ENCODE measurements around the gene CFAP141.
"Not testable (repeated sequence)": the region's sequence is repeated elsewhere in the genome, so short reads cannot be mapped to it uniquely, and the experiment has no call there.

Gene CFAP141

GRCh38 chr1:154208677-154209388 is 2.7 kb upstream of the CFAP141 start:
- DNase-seq (ENCODE audit: low read depth in 2 of 2) = no peak

DNA sequence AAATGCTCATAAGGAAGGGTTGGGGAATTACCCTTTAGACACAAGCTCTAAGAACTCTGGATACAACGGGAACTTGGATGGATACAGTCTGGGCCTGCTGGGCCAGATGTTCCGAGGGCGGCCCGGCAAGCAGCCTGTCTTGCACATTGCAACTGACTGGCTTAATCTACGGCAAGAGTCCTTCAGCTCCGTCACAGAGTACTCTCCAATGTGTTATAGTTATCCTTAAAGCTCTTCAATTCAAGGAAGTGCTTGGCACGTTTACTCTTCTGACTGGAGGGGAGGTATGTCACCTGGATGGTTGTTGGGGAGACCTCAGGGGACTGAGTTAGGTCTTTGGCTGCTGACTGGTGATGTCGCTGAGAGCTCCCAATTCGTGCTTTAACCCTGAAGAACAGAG is 1.1 kb upstream of the CFAP141 start:
- DNase-seq (ENCODE audit: low read depth in 2 of 2) = no peak

DNA sequence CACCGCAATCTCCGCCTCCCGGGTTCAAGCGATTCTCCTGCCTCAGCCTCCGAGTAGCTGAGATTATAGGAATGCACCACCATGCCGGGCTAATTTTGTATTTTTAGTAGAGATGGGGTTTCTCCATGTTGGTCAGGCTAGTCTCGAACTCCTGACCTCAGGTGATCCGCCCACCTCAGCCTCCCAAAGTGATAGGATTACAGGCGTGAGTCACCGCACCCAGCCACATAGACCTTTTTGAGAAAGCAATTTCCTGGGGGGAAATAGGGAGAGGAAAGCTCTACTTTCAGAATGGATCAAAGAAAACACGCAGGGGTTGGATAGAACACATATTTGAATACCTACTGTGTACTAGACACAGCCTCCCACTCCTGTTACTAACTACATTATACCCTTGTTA is 355 bp downstream of the CFAP141 start:
- DNase-seq (ENCODE audit: low read depth in 2 of 2) = not testable (repeated sequence)

DNA sequence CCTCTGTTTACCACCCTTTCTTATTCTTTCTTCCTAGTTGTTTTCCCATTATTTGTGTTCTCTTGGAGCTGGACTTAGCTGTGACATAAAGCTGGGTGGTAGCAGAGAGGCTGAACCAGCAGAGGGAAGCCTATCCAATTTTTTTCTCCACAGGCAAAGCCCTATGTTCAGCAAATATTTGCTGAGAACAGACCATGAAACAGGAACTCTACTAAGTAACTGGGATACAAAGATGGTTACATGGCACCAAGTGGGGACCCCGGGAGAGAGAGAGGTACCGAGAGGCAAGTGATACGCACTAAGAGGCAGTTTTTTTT is 6.6 kb downstream of the CFAP141 start:
- DNase-seq (ENCODE audit: low read depth in 2 of 2) = no peak

GRCh38 chr1:154198756-154199562 is 7.2 kb downstream of the CFAP141 start:
- DNase-seq (ENCODE audit: low read depth in 2 of 2) = no peak

GRCh38 chr1:154193821-154194220 is 12.3 kb downstream of the CFAP141 start:
- DNase-seq (ENCODE audit: low read depth in 2 of 2) = no peak

GRCh38 chr1:154192476-154192875 is 13.7 kb downstream of the CFAP141 start:
- no peak for DNase-seq (ENCODE audit: low read depth in 2 of 2)

GRCh38 chr1:154191990-154192461 is 14.1 kb downstream of the CFAP141 start, which contains the start of gene TPM3:
Gene TPM3 (minus strand): TSS chr1:154192100. CDS start chr1:154192018, 82 bp downstream.
- DNase-seq (ENCODE audit: low read depth in 2 of 2) = no peak

DNA sequence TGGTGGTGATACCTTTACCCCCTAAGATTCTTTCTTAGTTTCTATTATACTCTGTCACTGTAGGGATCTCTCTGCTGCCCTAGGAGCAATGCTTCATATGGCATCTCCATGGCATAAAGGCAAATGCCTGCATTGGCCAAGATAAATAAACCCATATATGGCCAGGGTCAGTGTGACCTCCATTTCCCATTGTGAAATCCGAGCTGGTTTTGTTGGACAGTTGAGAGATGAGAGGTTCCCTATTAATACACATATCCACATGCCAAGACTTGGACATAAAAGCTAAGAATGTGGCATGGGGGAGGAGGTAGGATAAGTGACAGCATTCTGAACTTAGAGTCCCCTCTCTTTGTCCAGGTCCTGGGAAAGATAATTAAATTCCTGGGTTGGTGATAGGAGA is 15.6 kb downstream of the CFAP141 start:
- DNase-seq (ENCODE audit: low read depth in 2 of 2) = no peak

- DNase-seq (ENCODE audit: low read depth in 2 of 2) = no peak
These were observed 19.2 kb downstream of the CFAP141 start for GRCh38 chr1:154186852-154187501.

DNA sequence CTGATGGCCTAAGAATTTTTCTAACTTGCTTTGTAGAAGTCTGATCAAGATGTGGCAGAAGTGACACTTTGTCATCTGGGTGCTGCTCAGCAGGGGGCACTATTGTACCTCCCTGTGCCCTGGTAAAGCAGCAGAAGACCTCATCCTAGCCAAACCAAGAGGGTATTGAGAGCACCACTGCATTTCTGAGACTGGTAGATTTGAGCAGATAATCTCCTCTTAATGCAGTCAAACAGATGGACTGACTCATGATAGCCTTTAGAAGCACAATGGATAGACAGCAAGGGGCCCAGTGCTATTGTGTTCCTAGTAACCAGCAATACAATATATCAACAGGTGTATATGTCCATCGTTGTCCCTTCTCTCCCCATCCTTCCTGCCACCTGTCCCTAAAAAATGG is 20.0 kb downstream of the CFAP141 start:
- peak; percentile 48 to 59 for DNase-seq (ENCODE audit: low read depth in 2 of 2)

GRCh38 chr1:154183046-154183915 is 22.9 kb downstream of the CFAP141 start:
- DNase-seq (ENCODE audit: low read depth in 2 of 2) = peak; percentile 93 to 94

- peak; percentile 87 for DNase-seq (ENCODE audit: low read depth in 2 of 2)
These were observed 23.6 kb downstream of the CFAP141 start for GRCh38 chr1:154182344-154183045.

DNA sequence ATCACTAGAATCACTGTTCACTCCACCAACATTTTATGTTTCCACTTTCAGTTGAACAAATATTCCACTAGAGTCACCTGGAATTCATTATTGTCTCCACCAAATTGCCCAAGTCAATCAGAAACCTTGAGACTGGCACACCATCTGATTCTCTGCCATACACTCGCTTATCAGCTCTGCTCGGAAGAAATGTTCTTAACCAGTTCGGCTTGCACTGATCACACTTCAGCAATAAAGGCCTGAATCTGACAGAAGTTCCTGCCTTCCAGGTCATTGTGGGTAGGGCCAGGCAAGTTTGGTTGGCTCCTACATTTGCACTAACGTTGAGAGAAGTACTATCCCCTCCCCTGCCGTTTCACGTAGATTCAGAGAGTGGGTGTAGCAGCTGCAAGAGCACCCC is 24.2 kb downstream of the CFAP141 start:
- no peak for DNase-seq (ENCODE audit: low read depth in 2 of 2)

- no peak for DNase-seq (ENCODE audit: low read depth in 2 of 2)
These were observed 26.0 kb downstream of the CFAP141 start for GRCh38 chr1:154179946-154180687.

DNA sequence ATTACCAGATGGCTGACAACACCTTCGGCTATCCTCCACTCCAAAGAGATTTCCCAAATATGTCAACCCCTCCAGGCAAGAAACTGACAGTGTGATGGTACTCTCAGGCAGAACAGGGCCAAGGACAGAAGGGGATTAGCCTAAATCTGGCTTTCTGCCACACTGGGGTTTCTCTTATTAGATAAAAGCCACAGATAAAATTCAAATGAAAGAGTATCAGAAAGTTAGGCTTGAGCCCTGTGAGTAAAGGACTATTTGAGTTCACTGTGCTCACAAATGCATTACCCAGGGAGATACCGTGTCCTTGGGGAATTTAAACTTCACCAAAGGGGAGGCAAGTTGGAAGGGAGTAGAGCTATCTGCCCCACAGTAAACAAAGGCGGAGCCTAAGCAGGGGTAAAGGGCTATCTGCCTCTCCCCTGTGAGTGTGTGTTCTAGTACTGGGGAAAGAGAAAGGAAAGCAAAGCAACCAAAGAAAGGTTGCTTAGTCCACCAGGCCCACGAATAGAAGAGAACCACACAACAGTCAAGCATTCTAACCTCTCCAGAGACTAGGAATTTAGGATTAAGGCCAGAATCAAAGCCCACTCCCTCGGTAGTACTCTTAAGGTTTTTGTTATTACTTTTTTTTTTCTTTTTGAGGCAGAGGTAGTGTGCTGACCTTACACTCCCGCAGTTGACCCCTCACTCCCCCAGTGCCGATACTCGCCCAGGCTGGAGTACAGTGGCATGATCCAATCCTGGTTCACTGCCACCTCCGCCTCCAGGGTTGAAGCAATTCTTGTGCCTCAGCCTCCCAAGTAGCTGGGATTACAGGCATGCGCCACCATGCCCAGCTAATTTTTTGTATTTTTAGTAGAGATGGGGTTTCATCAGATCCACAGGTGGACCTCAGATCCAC is 27.0 kb downstream of the CFAP141 start:
- no peak for DNase-seq (ENCODE audit: low read depth in 2 of 2)

DNA sequence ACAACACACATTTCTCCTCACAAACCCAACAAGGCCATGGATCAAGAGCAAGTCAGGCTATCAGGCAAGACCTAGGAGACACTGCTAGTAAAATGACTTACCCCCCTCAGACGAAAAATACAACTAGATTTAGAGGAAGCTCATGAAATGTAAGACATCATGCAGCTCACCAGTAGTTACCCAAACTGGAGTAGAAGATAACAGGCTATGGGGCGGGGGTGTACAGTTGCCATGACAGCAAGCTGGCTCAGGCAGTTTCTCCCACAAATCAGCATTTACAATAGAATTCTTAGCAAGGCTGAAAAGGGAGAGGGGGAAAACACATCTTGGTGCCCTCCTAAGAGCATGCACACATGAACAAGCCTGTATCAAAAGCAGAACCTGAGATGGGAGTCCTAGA is 28.1 kb downstream of the CFAP141 start:
- DNase-seq (ENCODE audit: low read depth in 2 of 2) = no peak

DNA sequence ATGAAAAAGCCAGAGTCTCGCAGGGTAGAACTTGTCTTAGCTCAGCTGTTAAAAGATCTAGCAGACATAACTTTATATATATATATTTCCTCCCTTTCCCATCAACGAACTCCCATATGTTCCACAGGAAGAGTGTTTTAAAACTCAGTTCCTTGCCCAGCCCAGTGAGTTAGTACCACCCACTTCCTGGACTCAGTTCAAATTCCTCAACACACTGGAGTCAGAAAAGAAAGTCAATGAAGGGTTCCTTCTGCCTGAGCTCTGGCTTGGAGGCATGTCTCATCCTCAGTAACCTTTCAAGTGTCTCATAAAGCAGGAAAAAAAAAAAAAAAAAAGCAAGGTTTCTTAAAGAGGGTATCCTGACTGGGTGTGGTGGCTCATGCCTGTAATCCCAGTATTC is 29.8 kb downstream of the CFAP141 start:
- no peak for DNase-seq (ENCODE audit: low read depth in 2 of 2)

- no peak for DNase-seq (ENCODE audit: low read depth in 2 of 2)
These were observed 31.5 kb downstream of the CFAP141 start for GRCh38 chr1:154174654-154175053.

All from stimulated activated CD8-positive, alpha-beta memory T cell treated with anti-CD3 and anti-CD28 coated beads, Interleukin-15, amount 100 ng/mL, for 48 hours (primary cell).